ENCODE measurements around the gene BCL10.

The BCL10 gene

GRCh38 chr1:85229574-85230097 lies 46.8 kb downstream of the BCL10 start:
- H3K4me3 ChIP-seq (ENCODE audit: low read depth, low read length), result no peak overlapping the region
- ChIA-PET POLR2A (no interaction called here), CTCF (interaction anchor here (1.0 to 2.6 kb wide), 7 partner anchors 11 to 124 kb away, joined by 3 to 11 read pairs (median 6); partner anchors contain the start of gene C1orf52)
- TF ChIP-seq CTCF (IDR thresholded peaks at IDR 0.05; ENCODE audit: insufficient read depth, low read length, missing control alignments), result no peak
- no peak for DNase-seq (ENCODE audit: low read depth, low spot score)

- no peak overlapping the region for H3K4me3 ChIP-seq (ENCODE audit: low read depth, low read length)
- ChIA-PET CTCF (interaction anchor here (1.2 to 2.6 kb wide), 4 partner anchors 26 to 120 kb away, joined by 3 to 9 read pairs (median 7); partner anchors contain the start of gene C1orf52), POLR2A (no interaction called here)
- TF ChIP-seq CTCF (IDR thresholded peaks at IDR 0.05; ENCODE audit: insufficient read depth, low read length, missing control alignments), result no peak
- DNase-seq (ENCODE audit: low read depth, low spot score), result no peak
These were observed 47.5 kb downstream of the BCL10 start for GRCh38 chr1:85228972-85229371.

GRCh38 chr1:85225624-85226380 lies 50.6 kb downstream of the BCL10 start:
- POLR2A ChIA-PET, result interaction anchor here (0.7 kb wide), 1 partner anchor 11 kb away, joined by 3 read pairs; no protein-coding TSS in a partner anchor
- H3K4me3 ChIP-seq (ENCODE audit: low read depth, low read length), result no peak overlapping the region
- CTCF ChIA-PET, result interaction anchor here (0.7 to 1.9 kb wide), 6 partner anchors 8 to 116 kb away, joined by 3 to 7 read pairs (median 5); partner anchors contain the start of gene C1orf52
- no peak for TF ChIP-seq CTCF (IDR thresholded peaks at IDR 0.05; ENCODE audit: insufficient read depth, low read length, missing control alignments)
- DNase-seq (ENCODE audit: low read depth, low spot score), result no peak

GRCh38 chr1:85224734-85225623 lies 51.5 kb downstream of the BCL10 start:
- CTCF ChIA-PET, result interaction anchor here (0.6 to 1.9 kb wide), 7 partner anchors 9 to 1093 kb away, joined by 3 to 7 read pairs (median 5); partner anchors contain the start of gene C1orf52
- DNase-seq (ENCODE audit: low read depth, low spot score), result no peak
- POLR2A ChIA-PET, result interaction anchor here (0.7 kb wide), 1 partner anchor 12 kb away, joined by 3 read pairs; no protein-coding TSS in a partner anchor
- H3K4me3 ChIP-seq (ENCODE audit: low read depth, low read length), result no peak overlapping the region
- TF ChIP-seq CTCF (IDR thresholded peaks at IDR 0.05; ENCODE audit: insufficient read depth, low read length, missing control alignments), result no peak

- TF ChIP-seq CTCF (IDR thresholded peaks at IDR 0.05; ENCODE audit: insufficient read depth, low read length, missing control alignments), result no peak
- ChIA-PET CTCF (interaction anchor here (0.6 to 1.9 kb wide), 5 partner anchors 11 to 1092 kb away, joined by 3 to 7 read pairs (median 4); partner anchors contain the start of gene C1orf52), POLR2A (no interaction called here)
- no peak overlapping the region for H3K4me3 ChIP-seq (ENCODE audit: low read depth, low read length)
- no peak for DNase-seq (ENCODE audit: low read depth, low spot score)
These were observed 52.1 kb downstream of the BCL10 start for GRCh38 chr1:85224295-85224694.

All from AG04449 (cell line).